Adrenal gland (tissue), 5 donors: ENCODE data around the gene PRPF8.

Experiments
- POLR2A ChIP-seq, 2 donors: fragments of 450-650 bp; IDR thresholded peaks; one replicate each; pipeline ENCODE4 v1.6.1; 2017; ENCODE audit warnings: antibody characterized with exemption in 2 of 2, mild to moderate bottlenecking in 2 of 2, moderate library complexity in 1 of 2
- TF ChIP-seq, protein P1 (sequence below), 6 experiments: fragments of 450-650 bp in 4 of 6; fragments of 200-600 bp in 2 of 6; sonication (generic) in 1 of 6; IDR thresholded peaks; 1 replicate in 5 of 6; 2 replicates in 1 of 6; pipeline versions ENCODE4 v1.5.1 to v1.8.0; 2016 to 2021; ENCODE audit warnings: antibody characterized with exemption in 6 of 6, mild to moderate bottlenecking in 2 of 6, moderate library complexity in 1 of 6
- donor health status: DM: no; HTN: no; CAD: no.

DNA sequence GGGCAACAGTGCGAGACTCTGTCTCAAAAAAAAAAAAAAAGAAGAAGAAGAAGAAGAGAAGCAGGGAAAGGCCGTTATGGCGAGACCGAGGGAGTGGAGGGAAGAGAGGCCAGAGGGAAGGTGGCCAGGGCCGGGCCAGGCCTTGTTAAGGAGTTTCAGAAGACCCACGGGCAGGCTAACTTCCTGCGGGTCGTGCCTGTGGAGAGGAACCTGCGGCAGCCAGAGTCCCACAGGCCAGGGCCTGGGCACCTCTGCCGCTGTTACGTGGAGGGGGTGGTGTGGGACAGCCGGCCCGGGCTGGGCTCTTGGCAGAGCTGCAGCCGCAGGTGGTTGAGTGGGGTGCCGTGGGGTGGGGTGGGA, 45.3 kb upstream of the PRPF8 start:
- TF ChIP-seq POLR2A (IDR thresholded peaks at IDR 0.05) = no peak
- TF ChIP-seq, protein P1, sequence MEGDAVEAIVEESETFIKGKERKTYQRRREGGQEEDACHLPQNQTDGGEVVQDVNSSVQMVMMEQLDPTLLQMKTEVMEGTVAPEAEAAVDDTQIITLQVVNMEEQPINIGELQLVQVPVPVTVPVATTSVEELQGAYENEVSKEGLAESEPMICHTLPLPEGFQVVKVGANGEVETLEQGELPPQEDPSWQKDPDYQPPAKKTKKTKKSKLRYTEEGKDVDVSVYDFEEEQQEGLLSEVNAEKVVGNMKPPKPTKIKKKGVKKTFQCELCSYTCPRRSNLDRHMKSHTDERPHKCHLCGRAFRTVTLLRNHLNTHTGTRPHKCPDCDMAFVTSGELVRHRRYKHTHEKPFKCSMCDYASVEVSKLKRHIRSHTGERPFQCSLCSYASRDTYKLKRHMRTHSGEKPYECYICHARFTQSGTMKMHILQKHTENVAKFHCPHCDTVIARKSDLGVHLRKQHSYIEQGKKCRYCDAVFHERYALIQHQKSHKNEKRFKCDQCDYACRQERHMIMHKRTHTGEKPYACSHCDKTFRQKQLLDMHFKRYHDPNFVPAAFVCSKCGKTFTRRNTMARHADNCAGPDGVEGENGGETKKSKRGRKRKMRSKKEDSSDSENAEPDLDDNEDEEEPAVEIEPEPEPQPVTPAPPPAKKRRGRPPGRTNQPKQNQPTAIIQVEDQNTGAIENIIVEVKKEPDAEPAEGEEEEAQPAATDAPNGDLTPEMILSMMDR (IDR thresholded peaks at IDR 0.05) = no peak
